ENCODE results near the gene FBF1. TPM values are rescaled to one million over a fixed set of nuclear protein-coding genes. Genes with fewer than 3 reads are reported as not detected.

FBF1 gene
- total and polyA plus RNA-seq, 2 of the 4 experiments (the other 2 are of a cell fraction), result 4.5 to 8.0 TPM

GRCh38 chr17:75915268-75915667 is 25.6 kb downstream of the FBF1 start:
- TF ChIP-seq BHLHE40 (IDR thresholded peaks at IDR 0.05; ENCODE audit: low read depth, low read length), result no peak
- TF ChIP-seq NFE2L2 (IDR thresholded peaks at IDR 0.05; ENCODE audit: low read depth, low read length), result no peak
- TF ChIP-seq MXI1 (IDR thresholded peaks at IDR 0.05; ENCODE audit: borderline replicate concordance, low read depth, low read length), result no peak
- no peak for TF ChIP-seq MAZ (IDR thresholded peaks at IDR 0.05; ENCODE audit: borderline replicate concordance, low read depth, low read length)
- TF ChIP-seq RFX5 (IDR thresholded peaks at IDR 0.05; ENCODE audit: low read depth, low read length), result no peak
- no peak for TF ChIP-seq POLR2A (IDR thresholded peaks at IDR 0.05; ENCODE audit: low read depth, low read length)
- TF ChIP-seq RAD21 (IDR thresholded peaks at IDR 0.05; ENCODE audit: low read length), result no peak
- H2AK5ac ChIP-seq (ENCODE audit: low read depth, low read length), result no peak overlapping the region
- no peak overlapping the region for H2BK15ac ChIP-seq (ENCODE audit: low read depth, low read length)
- no peak overlapping the region for H3K4ac ChIP-seq (ENCODE audit: low read depth, low read length)
- H3K18ac ChIP-seq (ENCODE audit: low read depth, low read length), result no peak overlapping the region
- H3K4me3 ChIP-seq (ENCODE audit: insufficient read depth, low read depth, low read length), result no peak overlapping the region
- no CpG with 5 or more reads among the region's 8 CpGs for WGBS, 2 experiments (ENCODE audit: extremely low coverage in 2 of 2, insufficient read length in 1 of 2)
- no peaks in the 10 kb centered on the region for H4K20me1 ChIP-seq (ENCODE audit: insufficient read depth, low read length)
- ChIA-PET POLR2A (ENCODE audit: unreplicated experiment) (no interaction called here), CTCF (no interaction called here)
- no peak overlapping the region for H3K56ac ChIP-seq (ENCODE audit: extremely low read depth, insufficient read depth, low read length)
- H3K36me3 ChIP-seq (ENCODE audit: control insufficient read depth, insufficient read depth, low read length), result peaks cover 13% of the 10 kb centered on the region
- no peaks in the 10 kb centered on the region for H3K79me1 ChIP-seq (ENCODE audit: low read depth in 1 of 2, low read length in 2 of 2)
- no peak overlapping the region for H3K14ac ChIP-seq (replicated peaks; ENCODE audit: low read depth, low read length)
- no peak for ATAC-seq (ENCODE audit: low read depth)
- H2AFZ ChIP-seq (replicated peaks; ENCODE audit: low read length, poor library complexity), result peak overlapping the region; percentile 7
- H2BK20ac ChIP-seq (ENCODE audit: low read depth, low read length), result no peak overlapping the region
- H3K4me1 ChIP-seq (ENCODE audit: control insufficient read depth, insufficient read depth, low read length), result no peaks in the 10 kb centered on the region
- in situ Hi-C loops (cut with MboI; ENCODE audit: low sequenced_read_pairs) (no loop called here), intact Hi-C loops (cut with micrococcal nuclease) (no loop called here), dilution Hi-C loops (cut with HindIII; ENCODE audit: low sequenced_read_pairs, unreplicated experiment) (no loop called here)
- H3K9ac ChIP-seq (ENCODE audit: low read depth, low read length), result no peak overlapping the region
- no peak overlapping the region for H3K4me2 ChIP-seq (ENCODE audit: low read depth, low read length)
- no peaks in the 10 kb centered on the region for H3K9me1 ChIP-seq (ENCODE audit: insufficient read depth, low read length)
- no peak overlapping the region for H4K5ac ChIP-seq (ENCODE audit: low read depth, low read length)
- H4K91ac ChIP-seq (ENCODE audit: insufficient read depth, low read depth, low read length), result no peak overlapping the region
- no peak overlapping the region for H2AK9ac ChIP-seq (replicated peaks; ENCODE audit: low read depth, low read length, poor library complexity)
- no peak overlapping the region for H3K23ac ChIP-seq (ENCODE audit: low read depth, low read length)
- no peaks in the 10 kb centered on the region for H3K9me3 ChIP-seq (ENCODE audit: control insufficient read depth, insufficient read depth, low read length)
- H2BK5ac ChIP-seq (ENCODE audit: low read depth, low read length, poor library complexity, severe bottlenecking), result no peak overlapping the region
- H3K27me3 ChIP-seq (ENCODE audit: control insufficient read depth, insufficient read depth, low read length), result no peaks in the 10 kb centered on the region
- no peak overlapping the region for H2BK120ac ChIP-seq (ENCODE audit: low read depth, low read length)
- no peak overlapping the region for H4K8ac ChIP-seq (ENCODE audit: low read depth in 2 of 2, low read length in 2 of 2)
- DNase-seq, result no peak
- H3K27ac ChIP-seq (ENCODE audit: insufficient read depth, low read length), result no peak overlapping the region
- BruUV-seq (replicated peaks), result no TSS peak
